Smooth muscle cell of the brain vasculature (primary cell): ENCODE data around the gene RNF13.

ENCODE experiments used
- DNase-seq: peaks from one replicate; pipeline ENCODE4 v3.0.0-alpha.2; 2012; ENCODE audit warnings: low read depth, low spot score

Gene RNF13

GRCh38 chr3:149992416-149993058, 179.5 kb downstream of the RNF13 start:
- no peak for DNase-seq

GRCh38 chr3:149998946-149999345, 185.9 kb downstream of the RNF13 start:
- DNase-seq, result no peak

GRCh38 chr3:149999421-149999820, 186.4 kb downstream of the RNF13 start:
- no peak for DNase-seq

- DNase-seq, result no peak
Observed at GRCh38 chr3:150000641-150001040, 187.6 kb downstream of the RNF13 start.

- peak; percentile 23 for DNase-seq
Observed at GRCh38 chr3:150005243-150006112, 192.5 kb downstream of the RNF13 start.

GRCh38 chr3:150006794-150007193, 193.8 kb downstream of the RNF13 start:
- DNase-seq, result no peak
